CD4-positive, alpha-beta T cell (primary cell): ENCODE measurements around the gene KPNA3. TPM values are rescaled to one million over a fixed set of nuclear protein-coding genes. Genes with fewer than 3 reads are reported as not detected.

Experiments used
- ATAC-seq: fragments of 200-7000 bp; cut with Tn5 transposase; one replicate; pipeline ENCODE4 v1.10.0; 2022; ENCODE audit warnings: mild to moderate bottlenecking; ENCODE audit not compliant: poor library complexity
- CTCF ChIA-PET: fragments of 350-600 bp; sonication (Branson Sonifier 250); formaldehyde crosslinking; loops from one replicate; lab custom pipeline; 2021; ENCODE audit warnings: antibody characterized with exemption, inconsistent platforms; lab: Charles Lee
- POLR2A ChIA-PET: fragments of 350-600 bp; sonication (Branson Sonifier 250); formaldehyde crosslinking; loops from one replicate; lab custom pipeline; 2021; ENCODE audit warnings: antibody characterized with exemption, inconsistent platforms; lab: Charles Lee
- DNase-seq, 14 experiments: peaks; one replicate each; pipeline ENCODE4 v3.0.0-alpha.2; 2013 to 2020; ENCODE audit warnings: mixed read lengths in 2 of 14
- H3K27ac ChIP-seq, 2 donors: one replicate each; pipeline versions ENCODE4 v1.5.1 to v1.7.0; 2013; ENCODE audit warnings: low read length in 2 of 2, low read depth in 1 of 2, mild to moderate bottlenecking in 1 of 2
- H3K27me3 ChIP-seq, 2 experiments: 1 replicate in 1 of 2; 2 replicates in 1 of 2; pipeline versions ENCODE4 v1.6.1 to v1.7.0; 2013; ENCODE audit warnings: low read length in 2 of 2, control low read depth in 1 of 2, mild to moderate bottlenecking in 1 of 2, moderate library complexity in 1 of 2; ENCODE audit not compliant: insufficient read depth in 2 of 2, control insufficient read depth in 1 of 2
- H3K36me3 ChIP-seq: one replicate; pipeline ENCODE4 v1.6.1; 2013; ENCODE audit warnings: low read length, control low read depth; ENCODE audit not compliant: insufficient read depth
- H3K4me1 ChIP-seq: one replicate; pipeline ENCODE4 v1.6.1; 2013; ENCODE audit warnings: low read length, control low read depth; ENCODE audit not compliant: insufficient read depth
- H3K4me3 ChIP-seq: one replicate; pipeline ENCODE4 v1.5.1; 2013; ENCODE audit warnings: mild to moderate bottlenecking, low read length, moderate library complexity
- H3K9me3 ChIP-seq, 2 experiments: 1 replicate in 1 of 2; 2 replicates in 1 of 2; pipeline versions ENCODE4 v1.6.1 to v1.7.0; 2013; ENCODE audit warnings: low read length in 2 of 2, mild to moderate bottlenecking in 2 of 2, control low read depth in 1 of 2, moderate library complexity in 1 of 2; ENCODE audit not compliant: control insufficient read depth in 1 of 2, insufficient read depth in 1 of 2
- H3K27ac Mint-ChIP-seq: one replicate; pipeline ENCODE4 v1.8.0; 2020; ENCODE audit warnings: mixed read lengths
- H3K27me3 Mint-ChIP-seq: one replicate; pipeline ENCODE4 v1.8.0; 2021; ENCODE audit warnings: mixed read lengths
- H3K36me3 Mint-ChIP-seq: one replicate; pipeline ENCODE4 v1.8.0; 2021; ENCODE audit warnings: low read depth, mixed read lengths
- H3K4me1 Mint-ChIP-seq: one replicate; pipeline ENCODE4 v1.8.0; 2021; ENCODE audit warnings: low read depth, mixed read lengths
- H3K4me3 Mint-ChIP-seq: one replicate; pipeline ENCODE4 v1.8.0; 2020; ENCODE audit warnings: mild to moderate bottlenecking, mixed read lengths
- H3K9me3 Mint-ChIP-seq: one replicate; pipeline ENCODE4 v1.8.0; 2020; ENCODE audit warnings: mixed read lengths
- intact Hi-C, 2 experiments: fragments of 100-400 bp; cut with DNase I in 1 of 2; cut with micrococcal nuclease in 1 of 2; formaldehyde crosslinking; loops; one replicate each; pipeline versions ENCODE4 v1.15.1 to v1.9.0; 2023 to 2025; cut with DNase I, micrococcal nuclease
- total RNA-seq, 174 experiments: library from RNA in 2 of 174; stranded (reverse) in 2 of 174; gene quantifications; one replicate each; pipeline ENCODE4 v1.2.3 and lab custom pipeline; 2021 to 2026
- TF ChIP-seq, protein P1 (sequence below): fragments of 200-600 bp; IDR thresholded peaks from one replicate; pipeline ENCODE4 v1.8.0; 2022; ENCODE audit warnings: antibody characterized with exemption, mild to moderate bottlenecking

The KPNA3 gene
- total RNA-seq, 2 experiments from 2014 or later, result 15.7 to 17.3 TPM

DNA sequence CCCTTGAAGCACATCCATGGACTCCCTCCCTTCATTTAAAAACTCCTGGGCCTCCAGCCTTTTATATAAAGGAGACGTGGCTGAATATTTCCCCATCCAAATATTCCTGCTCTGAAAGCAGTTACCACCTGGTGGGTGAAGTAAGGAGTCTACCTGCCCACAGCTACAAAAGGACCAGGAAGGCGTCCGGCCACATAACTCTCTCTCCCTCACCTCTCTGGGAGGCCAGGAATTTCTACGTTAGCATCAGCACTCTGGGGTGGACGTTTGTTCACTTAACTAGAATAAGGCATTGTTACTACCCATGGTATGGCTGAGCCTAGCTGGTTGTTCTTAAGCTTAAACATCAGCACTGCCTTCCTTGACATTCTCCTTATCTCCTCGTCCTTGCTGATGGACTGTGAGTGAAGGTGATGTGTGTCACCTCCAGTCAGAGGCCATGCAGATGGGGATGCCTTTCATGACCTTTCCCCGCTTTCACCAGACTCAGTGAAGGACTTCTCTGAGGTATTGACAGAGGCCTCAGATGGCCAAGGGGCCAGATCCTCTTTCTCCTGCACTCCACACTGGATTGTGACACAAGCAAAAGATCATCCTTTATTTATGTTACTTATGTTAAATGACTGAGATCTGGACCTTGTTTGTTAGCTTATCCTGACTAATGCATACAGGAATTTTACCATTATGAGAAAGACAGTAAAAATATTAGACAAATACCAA is 22.2 kb upstream of the KPNA3 start:
- Mint-ChIP-seq H3K36me3 (no peaks in the 10 kb centered on the region), H3K9me3 (no peaks in the 10 kb centered on the region), H3K4me1 (no peaks in the 10 kb centered on the region), H3K27ac (no peak overlapping the region), H3K4me3 (no peak overlapping the region), H3K27me3 (peaks cover 20% of the 10 kb centered on the region)
- Histone ChIP-seq H3K4me3 (no peak overlapping the region), H3K27ac (no peak overlapping the region), H3K36me3 (no peaks in the 10 kb centered on the region), H3K4me1 (no peaks in the 10 kb centered on the region), H3K27me3 (no peaks in the 10 kb centered on the region), H3K9me3 (no peaks in the 10 kb centered on the region)
- POLR2A ChIA-PET, result no interaction called here
- intact Hi-C loops, result no loop called here
- ATAC-seq, result no peak
- DNase-seq, result no peak
- CTCF ChIA-PET, result interaction anchor here (1.1 kb wide), 1 partner anchor 10 kb away, joined by 4 read pairs; no protein-coding TSS in a partner anchor
- TF ChIP-seq, protein P1, sequence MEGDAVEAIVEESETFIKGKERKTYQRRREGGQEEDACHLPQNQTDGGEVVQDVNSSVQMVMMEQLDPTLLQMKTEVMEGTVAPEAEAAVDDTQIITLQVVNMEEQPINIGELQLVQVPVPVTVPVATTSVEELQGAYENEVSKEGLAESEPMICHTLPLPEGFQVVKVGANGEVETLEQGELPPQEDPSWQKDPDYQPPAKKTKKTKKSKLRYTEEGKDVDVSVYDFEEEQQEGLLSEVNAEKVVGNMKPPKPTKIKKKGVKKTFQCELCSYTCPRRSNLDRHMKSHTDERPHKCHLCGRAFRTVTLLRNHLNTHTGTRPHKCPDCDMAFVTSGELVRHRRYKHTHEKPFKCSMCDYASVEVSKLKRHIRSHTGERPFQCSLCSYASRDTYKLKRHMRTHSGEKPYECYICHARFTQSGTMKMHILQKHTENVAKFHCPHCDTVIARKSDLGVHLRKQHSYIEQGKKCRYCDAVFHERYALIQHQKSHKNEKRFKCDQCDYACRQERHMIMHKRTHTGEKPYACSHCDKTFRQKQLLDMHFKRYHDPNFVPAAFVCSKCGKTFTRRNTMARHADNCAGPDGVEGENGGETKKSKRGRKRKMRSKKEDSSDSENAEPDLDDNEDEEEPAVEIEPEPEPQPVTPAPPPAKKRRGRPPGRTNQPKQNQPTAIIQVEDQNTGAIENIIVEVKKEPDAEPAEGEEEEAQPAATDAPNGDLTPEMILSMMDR, result no peak

DNA sequence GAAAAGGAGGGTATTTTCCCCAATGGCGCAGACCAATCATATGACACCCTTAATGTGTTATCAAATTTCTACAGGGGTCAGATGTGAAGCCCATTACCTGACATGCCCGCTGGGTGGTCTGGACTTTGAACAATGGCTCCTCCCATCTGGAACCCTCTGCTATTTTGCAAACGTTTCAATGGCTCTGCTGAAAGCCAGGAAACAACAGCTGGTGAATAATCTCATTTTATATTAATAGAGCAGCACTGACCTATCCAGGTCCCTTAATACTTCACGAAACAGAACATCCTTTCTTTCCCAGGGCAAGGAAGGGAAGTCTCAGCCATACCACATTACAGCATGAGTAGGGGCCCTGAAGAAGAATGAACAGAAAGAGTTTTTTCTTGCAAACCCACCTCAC is 20.3 kb upstream of the KPNA3 start:
- Histone ChIP-seq H3K27ac (no peak overlapping the region), H3K27me3 (peaks cover 0 to 3% of the 10 kb centered on the region in 2 experiments), H3K36me3 (no peaks in the 10 kb centered on the region), H3K4me3 (no peak overlapping the region), H3K4me1 (no peaks in the 10 kb centered on the region), H3K9me3 (no peaks in the 10 kb centered on the region)
- intact Hi-C loops, result no loop called here
- Mint-ChIP-seq H3K27me3 (peaks cover 27% of the 10 kb centered on the region), H3K36me3 (no peaks in the 10 kb centered on the region), H3K4me1 (no peaks in the 10 kb centered on the region), H3K27ac (no peak overlapping the region), H3K9me3 (no peaks in the 10 kb centered on the region), H3K4me3 (no peak overlapping the region)
- TF ChIP-seq, protein P1, result no peak
- ChIA-PET POLR2A (no interaction called here), CTCF (no interaction called here)
- DNase-seq (no peak), ATAC-seq (no peak)

DNA sequence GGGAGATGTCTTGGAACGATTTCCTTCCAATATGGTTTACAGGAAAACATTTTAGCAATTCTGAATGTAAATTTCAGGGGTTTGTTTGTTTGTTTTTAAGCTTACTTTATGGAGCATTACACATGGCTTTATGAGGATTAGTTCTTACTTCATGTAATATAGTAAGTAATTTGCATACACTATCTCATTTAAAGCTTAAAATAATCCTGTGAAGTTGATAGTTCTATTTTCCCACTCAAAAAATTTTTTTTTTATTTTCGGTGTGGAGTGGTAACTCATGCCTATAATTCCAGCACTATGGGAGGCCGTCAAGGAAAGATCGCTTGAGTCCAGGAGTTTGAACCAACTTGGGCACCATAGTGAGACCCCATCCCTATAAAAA is 19.0 kb upstream of the KPNA3 start:
- H3K36me3 Mint-ChIP-seq, result no peaks in the 10 kb centered on the region
- TF ChIP-seq, protein P1, result no peak
- no peak overlapping the region for H3K4me3 Mint-ChIP-seq
- Histone ChIP-seq H3K4me3 (no peak overlapping the region), H3K36me3 (no peaks in the 10 kb centered on the region), H3K9me3 (no peaks in the 10 kb centered on the region), H3K27me3 (peaks cover 0 to 5% of the 10 kb centered on the region in 2 experiments), H3K4me1 (no peaks in the 10 kb centered on the region), H3K27ac (no peak overlapping the region)
- CTCF ChIA-PET, result no interaction called here
- H3K4me1 Mint-ChIP-seq, result no peaks in the 10 kb centered on the region
- H3K27me3 Mint-ChIP-seq, result peaks cover 17% of the 10 kb centered on the region
- ATAC-seq (no peak), DNase-seq (no peak)
- no peaks in the 10 kb centered on the region for H3K9me3 Mint-ChIP-seq
- POLR2A ChIA-PET, result no interaction called here
- H3K27ac Mint-ChIP-seq, result no peak overlapping the region
- intact Hi-C loops, result no loop called here
